ENCODE results near the gene KRT80.

Gene KRT80

DNA sequence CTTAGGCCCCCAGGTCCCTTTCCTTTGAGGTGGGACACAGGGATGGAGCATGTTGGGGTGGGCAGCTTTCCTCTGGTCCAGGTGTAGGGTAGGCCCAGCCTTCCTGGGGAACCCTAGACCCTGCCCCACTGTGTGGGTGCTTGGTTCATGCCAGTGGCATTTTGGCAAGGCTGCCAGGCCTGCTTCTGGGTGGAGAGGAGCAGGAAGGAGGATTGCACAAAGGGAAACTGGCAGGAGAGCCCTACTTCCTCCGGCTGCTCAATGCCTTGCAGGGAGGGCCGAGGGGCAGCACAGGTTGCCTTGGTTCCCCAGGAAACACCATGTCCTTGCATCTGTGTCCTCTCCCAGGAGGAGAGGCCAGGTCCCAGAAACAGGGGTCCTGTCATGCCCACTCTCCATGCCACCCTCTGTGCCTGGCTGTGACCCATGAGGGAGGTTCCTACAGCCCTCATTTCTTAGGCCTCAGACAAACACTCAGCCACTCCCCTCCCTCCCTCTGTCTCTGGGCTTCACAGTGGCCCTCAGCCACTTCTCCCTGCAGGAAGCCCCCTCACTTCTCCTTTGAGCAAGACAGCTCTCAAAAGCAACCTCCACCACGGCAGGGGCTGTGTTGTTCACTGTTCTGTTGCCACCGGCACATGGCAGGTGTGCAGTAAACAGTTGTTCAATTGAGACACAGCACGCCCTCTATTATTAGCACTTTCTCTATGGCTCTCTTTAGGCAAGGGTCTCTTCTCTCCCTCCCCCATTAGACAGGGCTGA lies 6.8 kb upstream of the KRT80 start:
- DNase-seq (ENCODE audit: low read depth, low spot score): no peak

DNA sequence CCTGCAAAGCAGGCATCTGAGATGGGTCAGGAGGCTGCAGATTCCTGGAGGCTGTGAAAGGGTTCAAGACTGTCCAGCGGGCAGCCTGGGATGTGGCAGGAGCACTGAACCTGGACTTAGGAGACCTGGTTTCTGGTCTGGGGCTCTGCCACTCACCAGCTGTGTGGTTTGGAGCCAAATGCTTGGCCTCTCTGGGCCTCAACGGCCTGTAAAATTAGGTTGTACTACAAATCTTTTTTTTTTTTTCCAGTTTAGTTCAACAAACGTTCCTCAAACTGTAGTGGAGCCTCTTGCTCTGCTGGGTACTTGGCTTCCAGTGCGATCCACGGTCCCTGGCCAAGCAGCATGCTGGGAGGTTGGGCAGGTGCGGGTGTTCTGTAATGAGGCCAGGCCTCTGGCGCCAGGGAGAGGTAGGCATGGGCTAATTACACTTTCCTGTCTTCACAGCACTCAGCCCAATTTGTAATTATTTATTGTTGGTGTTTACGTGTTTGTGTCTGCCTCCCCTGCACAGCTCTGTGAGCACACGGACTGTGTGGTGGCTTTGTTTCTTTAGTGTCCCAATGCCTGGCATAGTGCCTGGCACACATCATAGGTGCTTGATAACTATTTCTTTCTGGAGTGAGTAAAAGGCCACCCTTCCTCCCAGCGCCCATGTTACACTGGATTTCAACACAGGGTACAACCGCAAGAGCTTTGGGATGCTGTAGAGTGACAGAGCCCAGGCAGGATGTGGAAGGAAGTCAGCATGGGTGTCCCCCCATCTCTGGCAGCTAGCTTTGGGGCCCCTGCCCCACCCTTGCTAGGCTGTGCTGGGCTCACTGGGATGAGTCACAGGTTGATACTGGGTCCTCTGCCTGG lies 5.8 kb upstream of the KRT80 start:
- DNase-seq (ENCODE audit: low read depth, low spot score): no peak

DNA sequence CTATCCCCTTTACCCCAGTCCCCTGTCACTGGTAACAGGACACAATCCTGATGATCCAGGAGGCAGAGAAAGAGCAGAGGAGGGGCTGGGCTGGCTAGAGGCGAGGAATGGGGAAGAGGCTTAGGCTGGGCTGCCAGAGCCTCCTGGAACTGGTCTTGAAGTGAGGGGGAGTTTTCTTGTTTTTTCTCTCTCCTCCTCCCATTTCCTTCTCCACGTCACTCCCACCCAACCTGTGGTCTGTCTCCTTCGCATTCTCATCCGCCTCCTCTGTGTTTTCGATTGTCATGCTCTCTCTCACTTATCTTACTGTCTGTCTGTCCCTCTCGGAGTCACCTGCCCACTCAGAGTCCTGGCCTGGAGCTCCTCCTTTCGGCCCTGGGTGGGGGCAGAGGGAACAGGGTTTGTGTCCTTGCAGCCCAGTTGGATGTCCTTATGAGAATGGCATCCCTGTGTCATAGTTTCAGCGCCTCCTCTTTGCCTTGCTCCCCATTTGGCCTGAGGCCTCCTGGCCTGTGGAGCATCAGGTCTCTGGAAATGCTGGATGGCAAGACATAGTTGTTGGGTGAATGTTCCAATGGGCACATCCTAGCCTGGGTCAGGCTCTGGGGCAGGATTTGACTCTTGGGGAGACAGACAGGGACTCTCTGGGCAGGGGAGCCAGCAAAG lies 3.4 kb upstream of the KRT80 start:
- DNase-seq (ENCODE audit: low read depth, low spot score): no peak

DNA sequence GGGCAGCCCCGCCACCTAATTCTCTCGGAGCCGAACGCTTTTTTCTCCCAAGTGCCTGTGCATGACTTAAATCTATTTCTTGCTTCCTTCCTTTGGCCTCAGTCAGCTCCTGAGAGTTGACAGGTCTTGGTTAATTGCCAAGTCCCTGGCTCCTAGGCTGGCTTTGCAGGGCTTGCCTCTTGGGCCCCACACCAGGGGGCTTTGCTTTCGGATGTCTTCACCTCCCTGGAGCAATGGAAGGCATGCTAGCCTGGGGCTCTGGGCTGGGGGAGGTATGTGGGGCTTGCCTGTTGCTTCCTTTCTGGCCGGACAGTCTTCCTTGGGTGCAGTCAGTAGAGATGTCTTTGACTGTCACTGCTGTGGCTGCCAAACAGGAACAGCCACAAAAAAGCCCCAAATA lies 2.2 kb upstream of the KRT80 start:
- no peak for DNase-seq (ENCODE audit: low read depth, low spot score)

DNA sequence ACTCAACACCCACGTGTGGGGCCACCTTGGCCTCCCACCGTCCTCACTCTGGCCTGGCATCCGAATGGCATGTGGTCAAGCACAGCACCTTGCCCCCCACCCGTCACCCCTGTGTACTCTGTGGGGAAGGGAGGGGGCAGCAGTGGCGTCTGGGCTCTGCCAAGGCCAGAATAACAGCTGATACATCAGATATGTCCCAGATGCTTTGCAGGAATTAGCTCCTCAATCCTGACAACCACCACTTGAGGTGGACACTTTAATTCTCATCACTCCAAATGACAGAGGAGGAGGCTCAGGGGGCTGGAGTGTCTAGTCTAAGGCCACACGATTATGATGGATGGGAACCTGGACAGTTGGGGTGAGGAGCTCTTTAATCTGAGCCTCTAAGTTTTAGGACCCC lies 1.7 kb upstream of the KRT80 start:
- no peak for DNase-seq (ENCODE audit: low read depth, low spot score)

DNA sequence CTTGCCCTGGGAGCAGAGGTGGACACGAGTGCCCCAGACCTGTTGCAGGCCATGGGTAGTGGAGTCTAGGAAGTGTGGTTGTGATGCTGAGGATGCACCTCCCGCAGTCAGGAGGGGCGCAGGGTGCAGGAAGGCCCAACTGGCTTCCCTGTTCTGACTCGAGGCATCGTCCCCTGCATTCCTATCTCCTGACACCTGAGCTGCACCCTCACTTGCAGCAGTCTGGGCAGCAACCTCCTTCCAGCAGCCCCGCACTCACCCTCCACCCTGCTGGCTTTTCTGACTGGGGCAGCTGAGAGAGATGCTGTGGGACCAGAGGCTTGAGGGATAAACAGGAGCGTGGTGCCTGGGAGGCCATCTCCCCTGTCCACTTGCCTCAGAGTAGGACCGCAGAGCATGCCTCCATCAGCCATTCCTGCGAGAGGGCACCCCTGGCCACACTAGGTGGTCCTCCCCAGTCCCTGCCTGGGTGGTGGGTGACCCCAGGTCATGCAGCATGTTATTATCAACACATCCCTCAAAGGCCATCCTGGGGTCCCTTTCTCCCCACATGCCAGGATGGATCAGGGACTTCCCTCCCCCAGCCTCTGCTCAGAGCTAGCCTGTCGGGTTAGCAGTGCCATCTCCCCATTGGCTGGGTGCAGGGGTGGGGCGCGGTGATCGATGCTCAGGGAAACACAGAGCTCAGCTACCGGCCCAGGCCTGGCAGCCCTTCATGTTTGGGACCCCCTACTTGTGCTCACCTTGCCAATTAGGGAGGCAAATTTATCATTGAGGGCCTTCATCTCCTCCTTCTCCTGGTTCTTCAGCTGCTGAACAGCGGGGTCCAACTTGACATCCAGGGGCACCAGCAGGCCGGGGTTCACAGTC lies 719 bp downstream of the KRT80 start:
- no peak for DNase-seq (ENCODE audit: low read depth, low spot score)

DNA sequence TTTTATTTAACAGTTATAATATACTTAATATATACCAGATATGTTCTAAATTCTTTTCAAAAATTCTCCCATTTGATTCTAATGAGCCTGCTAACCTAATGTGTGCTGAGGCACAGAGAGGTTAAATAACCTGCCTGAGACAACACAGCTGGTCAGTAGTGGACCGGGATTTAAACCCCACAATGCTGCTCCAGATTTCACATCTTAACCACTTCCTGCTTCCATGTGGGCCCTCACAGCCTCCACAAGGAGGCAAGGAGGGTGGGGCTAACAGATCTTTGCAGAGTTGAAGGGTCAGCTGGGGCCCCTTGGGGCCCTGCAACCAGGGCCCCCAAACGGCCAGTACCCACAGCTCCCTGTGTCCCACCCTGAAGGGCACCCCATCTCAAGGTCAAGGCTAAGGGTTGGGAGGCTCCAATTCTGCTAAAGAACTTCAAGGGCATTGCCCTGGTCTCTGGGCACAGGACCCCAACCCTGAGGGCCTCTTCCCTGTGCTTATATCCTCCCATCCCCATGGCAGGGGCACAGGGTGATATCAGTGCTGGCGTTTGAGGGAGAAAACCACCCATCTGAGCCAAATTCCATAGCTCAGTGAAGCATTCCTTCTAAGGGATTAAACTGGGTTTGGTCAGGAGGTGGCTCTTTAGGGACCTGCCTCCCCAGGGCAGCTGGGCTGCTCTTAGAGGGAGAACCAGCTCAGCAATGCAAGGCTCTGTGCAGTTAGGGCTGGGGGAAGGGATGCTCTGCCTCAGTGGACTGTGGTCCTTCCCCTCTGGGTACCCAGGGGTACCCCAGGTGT lies 2.2 kb downstream of the KRT80 start:
- no peak for DNase-seq (ENCODE audit: low read depth, low spot score)

DNA sequence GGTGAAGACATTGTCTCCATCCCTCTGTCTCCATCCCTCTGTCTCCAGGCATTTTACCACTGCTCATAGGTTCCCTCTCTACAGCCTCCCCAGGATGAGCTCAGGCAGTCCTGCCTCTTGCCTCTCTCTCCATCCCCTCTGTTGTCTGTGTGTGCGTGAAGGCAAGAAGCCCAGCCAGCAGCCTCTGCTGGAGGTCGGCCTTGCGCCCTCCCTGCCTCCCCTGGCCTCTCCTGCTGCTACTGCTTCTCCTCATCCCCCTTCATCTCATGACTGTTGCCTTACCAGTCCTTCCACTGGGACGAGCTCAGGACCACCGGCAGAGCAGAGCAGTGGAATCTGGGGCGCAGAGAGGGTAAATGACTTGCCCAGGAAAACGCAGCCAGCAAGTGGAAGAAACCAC lies 3.2 kb downstream of the KRT80 start:
- DNase-seq (ENCODE audit: low read depth, low spot score): no peak

DNA sequence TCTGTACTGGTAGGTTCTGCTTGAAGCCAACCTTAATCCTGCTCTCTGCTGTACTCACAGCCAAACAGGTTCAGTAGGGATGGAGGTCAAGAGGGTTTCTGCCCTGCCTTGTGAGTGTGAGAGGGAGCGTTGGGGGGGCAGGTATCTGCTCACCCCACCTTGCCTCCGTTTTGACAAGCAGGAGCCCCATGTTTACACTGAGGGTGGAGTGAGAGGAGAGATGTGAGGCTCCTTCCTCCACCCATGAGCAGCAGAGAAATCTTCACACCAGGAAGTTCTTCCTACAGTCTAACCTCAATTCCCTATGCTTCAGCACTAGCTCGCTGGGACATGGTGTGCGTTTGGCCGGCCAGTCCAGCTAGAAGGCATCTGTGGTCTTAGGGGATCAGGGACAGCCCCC lies 4.2 kb downstream of the KRT80 start:
- no peak for DNase-seq (ENCODE audit: low read depth, low spot score)

DNA sequence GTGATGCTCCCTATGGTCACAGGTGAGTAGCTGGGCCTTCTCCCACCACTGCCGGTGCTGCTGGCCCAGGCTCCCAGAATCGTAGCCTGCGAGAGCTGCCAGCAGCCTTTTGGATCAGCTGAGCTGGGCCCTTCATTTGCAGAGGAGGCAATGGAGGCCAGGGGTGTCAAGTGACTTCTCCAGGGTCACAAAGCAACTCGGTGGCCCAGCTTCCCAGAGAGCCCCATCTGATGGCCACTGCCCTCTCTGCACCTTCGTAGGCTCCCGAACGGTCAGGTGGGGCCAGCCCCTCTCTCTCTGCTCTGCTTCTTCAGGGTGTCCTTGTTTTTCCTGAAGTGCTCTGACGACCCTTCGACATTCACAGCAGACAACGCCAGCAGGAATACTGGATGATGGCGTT lies 4.6 kb downstream of the KRT80 start:
- DNase-seq (ENCODE audit: low read depth, low spot score): no peak

DNA sequence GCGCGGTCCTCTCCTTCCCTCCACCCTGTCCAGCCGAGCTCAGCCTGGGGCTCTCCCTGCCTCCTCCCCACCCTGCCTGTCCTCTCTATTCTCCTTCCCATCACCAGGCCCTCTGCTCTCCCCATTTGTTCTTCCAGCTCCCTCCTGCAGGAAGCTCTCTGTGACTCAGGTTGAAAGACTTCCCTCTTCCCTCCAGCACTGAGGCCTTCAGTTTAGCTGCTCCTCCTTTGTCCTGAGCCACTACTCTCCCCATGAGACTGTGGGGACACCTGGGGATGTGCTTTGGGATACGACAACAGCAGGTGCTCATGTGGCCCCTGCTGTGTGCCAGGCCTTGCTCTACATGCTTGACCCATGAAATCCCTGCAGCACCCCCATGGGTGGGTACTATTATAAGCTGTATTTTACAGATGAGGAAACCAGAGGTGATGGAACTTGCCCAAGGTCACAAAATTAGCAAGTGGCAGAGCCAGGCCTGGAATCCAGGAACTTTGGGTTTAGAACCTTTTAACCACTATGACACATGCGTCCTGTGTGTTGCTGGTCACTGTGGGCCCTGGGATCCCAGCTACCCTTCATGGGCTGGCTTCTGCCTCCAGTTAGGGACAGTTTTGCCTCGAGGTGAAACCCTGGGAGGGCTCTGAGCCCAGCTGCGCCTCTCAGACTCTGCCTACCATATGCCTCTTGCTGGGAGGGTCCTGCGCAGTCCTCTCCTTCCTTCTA lies 5.5 kb downstream of the KRT80 start:
- no peak for DNase-seq (ENCODE audit: low read depth, low spot score)

DNA sequence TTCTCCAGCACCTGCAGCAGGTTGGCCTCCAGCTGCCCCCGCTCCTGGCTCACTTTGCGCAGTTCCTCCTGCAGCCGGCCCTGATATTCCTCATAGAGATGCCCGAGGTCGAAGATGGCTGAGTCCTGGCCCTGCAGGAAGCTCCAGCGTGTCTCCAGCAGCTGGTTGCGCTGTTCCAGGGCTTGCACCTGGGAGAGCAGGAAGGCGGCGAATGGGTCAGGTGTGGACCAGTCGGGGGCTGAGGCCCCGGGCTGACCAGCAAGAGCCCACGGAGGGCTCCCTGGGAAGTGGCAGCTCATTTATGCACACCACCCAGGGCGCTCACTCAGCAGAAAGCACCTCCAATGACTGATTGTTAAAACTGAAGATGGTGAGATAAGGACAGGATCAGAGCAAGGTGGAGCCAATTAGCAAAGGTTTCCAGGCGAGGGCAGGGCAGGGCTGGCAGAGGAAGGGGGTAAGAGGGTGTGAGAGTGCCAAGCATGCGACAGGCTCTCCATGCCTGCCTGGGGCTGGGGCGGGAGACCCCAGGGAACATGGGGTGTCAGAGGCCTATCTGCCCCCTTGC lies 6.3 kb downstream of the KRT80 start:
- DNase-seq (ENCODE audit: low read depth, low spot score): no peak

DNA sequence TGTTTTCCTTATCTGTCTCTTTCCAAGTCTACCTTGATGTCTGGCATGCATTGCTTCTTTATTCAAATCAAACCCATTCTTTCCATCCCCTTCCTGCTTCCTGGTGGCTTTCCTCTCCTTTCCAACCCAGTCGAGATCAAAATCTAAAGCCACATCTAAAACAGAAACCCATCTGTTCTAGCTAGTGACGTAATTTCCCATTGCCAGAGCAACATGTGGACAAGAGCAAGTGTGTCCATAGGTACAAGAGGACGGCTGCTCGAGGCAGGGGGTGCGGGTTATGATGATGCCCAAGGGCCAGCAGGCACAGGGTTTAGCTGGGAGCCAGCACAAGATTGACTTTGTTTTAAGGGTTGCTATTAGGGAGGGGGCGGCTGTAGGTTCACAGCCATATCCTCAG lies 7.0 kb downstream of the KRT80 start:
- DNase-seq (ENCODE audit: low read depth, low spot score): no peak

DNA sequence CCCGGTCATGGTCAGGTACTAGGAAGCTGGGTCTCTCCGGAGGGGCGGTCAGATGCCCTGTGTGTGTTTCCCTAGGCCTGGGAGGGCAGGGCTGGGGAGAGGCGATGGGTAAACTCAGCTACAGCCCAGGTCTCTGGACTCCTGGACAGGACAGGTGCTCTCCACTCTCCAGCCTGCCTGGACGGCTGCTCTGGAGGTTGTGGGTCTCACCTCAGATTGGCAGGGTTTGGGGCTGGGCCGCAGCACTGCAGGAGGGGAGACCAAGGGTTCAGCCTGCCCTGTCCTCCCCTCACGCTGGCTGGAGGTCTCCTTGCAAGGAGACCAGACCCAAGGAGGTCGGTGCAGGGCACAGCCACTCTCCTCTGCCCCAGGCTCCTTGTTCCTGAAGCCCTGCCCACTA lies 7.8 kb downstream of the KRT80 start:
- no peak for DNase-seq (ENCODE audit: low read depth, low spot score)

DNA sequence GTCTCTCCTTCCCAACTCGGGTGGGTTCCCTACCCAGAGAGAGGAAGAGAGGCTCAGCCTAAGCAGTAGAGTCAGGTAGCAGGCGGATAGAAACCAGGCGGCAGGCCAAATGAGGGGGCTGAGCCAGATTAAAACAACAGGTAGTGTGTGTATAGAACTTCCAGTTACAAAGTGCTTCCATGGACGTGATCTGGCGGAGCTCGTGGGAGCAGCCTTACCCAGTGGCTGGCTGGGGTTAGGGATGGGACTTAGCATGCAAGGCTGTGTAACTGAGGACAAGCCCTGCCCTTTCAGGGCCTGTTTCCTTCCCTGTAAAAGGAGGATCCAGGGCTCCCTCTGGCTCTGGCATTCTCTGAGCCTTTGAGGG lies 8.3 kb downstream of the KRT80 start:
- DNase-seq (ENCODE audit: low read depth, low spot score): no peak

DNA sequence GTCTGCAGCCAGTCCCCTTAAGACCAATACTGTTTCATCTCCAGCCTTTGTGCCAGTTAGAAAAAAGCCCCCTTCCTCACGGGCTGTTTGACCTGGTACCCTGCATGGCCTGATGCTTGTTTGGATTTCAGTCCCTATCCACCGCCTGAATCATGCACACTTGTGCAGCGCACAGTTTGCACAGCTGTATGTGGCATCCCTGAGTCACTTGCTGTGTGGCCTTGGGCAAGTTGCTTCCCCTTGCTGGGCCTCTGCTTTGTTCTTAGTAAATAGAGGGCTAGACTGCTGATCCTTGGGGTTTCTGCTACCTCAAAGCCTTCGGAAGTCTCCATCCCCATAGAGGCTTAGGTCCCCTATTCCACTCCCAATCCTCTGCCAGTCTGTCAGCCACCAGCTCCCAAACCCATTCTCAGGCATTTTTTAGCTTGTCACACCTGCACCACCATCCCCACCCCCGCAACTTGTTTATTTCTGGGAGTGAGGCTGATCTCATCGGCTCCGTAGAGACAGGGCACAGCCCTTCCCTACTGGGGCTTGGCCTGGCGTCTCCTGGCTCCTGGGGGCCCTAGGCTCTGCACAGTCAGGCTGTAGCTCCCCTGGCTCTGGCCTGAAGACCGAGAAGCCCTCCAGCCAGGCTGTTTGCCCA lies 8.8 kb downstream of the KRT80 start:
- DNase-seq (ENCODE audit: low read depth, low spot score): no peak

DNA sequence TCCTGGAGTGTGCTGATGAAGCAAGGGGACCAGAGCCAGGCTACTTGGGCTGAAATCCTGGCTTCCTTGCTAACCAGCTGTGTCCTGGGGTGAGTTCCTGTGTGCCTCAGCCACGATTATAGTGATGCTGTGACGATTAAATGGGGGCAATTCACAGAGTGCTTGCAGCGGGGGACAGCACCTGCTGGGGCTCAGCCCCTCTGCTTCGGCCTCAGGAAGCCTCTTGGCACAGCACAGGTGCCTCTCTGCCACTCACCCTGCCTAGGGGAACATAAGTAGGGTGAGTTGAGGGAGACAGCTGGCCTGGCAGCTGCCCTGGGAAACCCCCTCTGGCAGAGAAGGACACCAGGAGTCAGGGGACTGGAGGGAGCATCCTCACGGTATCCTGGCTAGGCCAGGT lies 9.4 kb downstream of the KRT80 start:
- DNase-seq (ENCODE audit: low read depth, low spot score): no peak

DNA sequence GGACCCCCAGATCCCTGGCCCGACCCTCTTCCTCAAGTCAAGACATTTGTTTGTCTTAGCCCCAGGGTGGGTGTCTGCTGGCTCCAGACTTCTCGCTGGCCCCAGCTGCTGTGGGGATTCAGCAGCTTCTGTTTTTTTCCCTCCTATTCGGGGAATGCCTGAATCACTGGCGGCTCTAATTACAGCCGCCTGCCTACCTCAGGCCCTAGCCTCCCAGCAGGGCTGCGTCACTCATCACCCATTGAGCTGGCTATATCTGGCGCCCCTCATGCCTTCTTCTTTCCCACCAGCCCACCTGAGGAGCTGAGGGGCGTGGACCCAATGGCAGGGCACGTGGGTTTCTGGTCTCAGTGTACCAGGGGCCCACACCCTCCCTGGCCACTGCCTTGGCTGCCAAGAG lies 10.1 kb downstream of the KRT80 start:
- peak; percentile 85 for DNase-seq (ENCODE audit: low read depth, low spot score)

DNA sequence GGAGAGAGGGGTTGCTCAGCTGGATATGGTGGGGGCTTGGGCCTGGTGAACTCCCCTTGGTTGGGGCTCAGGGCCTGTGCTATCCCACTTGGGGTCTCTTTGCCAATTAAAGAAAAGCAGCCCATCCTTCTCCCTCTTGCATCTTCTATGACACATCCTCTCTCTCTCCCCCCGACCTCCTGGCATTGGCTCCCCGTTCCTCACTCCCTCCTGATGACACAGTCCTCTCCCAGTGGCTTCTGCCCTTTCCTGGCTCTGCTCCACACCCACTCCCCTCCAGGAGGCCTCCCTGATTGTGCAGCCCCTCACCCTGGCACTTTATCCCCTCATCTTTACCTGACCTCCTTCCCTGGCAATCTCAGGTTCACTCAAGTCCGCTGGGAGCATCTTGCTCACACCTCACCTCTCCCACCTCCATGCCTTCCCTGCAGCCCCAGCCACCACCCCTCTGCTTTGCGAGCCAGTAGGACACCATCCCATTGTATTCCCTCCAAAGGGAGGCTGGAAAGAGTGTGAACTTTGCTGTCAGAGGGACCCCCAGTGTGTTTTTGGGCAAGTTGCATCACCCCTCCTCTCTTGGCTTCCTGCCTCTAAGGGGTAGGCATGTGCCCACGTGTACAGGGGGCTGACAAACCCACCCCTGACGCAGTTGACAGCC lies 10.7 kb downstream of the KRT80 start:
- no peak for DNase-seq (ENCODE audit: low read depth, low spot score)
